ENCODE data around the gene ANXA7.
"Not testable (repeated sequence)": the region's sequence is repeated elsewhere in the genome, so short reads cannot be mapped to it uniquely, and the experiment has no call there.

Gene ANXA7

DNA sequence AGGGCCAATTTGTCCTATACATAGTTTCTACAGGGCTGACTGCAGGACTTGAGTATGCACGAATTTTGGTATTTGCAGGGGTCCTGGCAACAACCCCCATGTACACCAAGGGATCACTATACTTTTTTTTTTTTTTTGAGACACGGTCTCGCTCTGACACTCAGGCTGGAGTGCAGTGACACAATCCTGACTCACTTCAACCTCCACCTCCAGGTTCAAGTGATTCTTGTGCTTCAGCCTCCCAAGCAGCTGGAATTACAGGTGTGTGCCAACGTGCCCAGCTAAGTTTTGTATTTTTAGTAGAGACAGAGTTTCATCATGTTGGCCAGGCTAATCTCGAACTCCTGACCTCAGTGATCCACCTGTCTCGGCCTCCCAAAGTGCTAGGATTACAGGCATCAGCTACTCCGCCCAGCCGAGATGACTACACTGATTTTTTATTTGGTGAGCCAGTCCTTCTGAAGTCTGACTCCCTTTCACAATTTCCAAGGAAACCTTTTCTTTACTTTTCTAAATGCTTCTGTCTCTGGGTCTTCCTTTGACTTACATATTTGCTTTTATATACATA lies 75.0 kb downstream of the ANXA7 start:
- FAIRE-seq = no peak
- TF ChIP-seq POLR2A (IDR thresholded peaks at IDR 0.05; ENCODE audit: low read depth, low read length) = no peak
- DNase-seq (ENCODE audit: insufficient read length, low spot score) = no peak

DNA sequence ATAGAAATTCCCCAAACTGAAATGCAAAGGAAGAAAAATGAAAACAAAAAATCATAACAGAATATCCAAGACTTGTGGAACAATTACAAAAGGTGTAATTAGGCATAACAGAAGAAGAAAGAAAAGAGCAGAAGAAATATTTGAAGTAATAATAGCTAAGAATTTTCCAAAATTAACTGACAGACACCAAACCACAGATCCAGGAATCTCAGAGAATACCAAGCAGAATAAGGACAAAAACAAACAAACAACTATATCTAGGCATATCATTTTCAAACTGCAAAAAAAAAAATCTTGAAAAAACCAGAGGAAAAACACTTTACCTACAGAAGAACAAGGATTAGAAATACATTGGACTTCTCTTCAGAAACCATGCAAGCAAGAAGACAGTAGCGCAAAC lies 80.7 kb downstream of the ANXA7 start:
- FAIRE-seq = no peak
- TF ChIP-seq POLR2A (IDR thresholded peaks at IDR 0.05; ENCODE audit: low read depth, low read length) = no peak
- no peak for DNase-seq (ENCODE audit: insufficient read length, low spot score)

DNA sequence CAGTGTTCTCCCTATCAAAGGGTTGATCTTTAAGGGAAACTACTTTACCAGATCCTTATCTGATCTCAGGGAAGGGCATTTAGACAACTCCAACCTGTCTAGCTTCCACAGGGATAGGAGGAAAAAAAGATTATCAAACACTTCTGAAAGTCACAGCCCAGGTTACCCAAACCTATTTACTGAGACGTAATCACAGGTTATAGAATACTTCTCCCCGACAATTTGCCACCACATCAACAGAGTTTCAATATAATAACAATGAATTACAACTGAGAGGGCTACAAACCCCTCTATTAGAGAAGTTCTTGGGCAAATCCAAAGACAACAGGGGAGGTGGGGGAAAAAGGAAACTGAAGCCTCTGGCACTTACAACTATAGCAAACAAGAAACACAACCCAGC lies 81.5 kb downstream of the ANXA7 start:
- TF ChIP-seq POLR2A (IDR thresholded peaks at IDR 0.05; ENCODE audit: low read depth, low read length) = no peak
- FAIRE-seq = no peak

DNA sequence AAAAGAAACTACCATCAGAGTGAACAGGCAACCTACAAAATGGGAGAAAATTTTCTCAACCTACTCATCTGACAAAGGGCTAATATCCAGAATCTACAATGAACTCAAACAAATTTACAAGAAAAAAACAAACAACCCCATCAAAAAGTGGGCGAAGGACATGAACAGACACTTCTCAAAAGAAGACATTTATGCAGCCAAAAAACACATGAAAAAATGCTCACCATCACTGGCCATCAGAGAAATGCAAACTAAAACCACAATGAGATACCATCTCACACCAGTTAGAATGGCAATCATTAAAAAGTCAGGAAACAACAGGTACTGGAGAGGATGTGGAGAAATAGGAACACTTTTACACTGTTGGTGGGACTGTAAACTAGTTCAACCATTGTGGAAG lies 85.3 kb downstream of the ANXA7 start:
- not testable (repeated sequence) for DNase-seq (ENCODE audit: insufficient read length, low spot score); FAIRE-seq

More for the DNA sequence above, 81.5 kb downstream of the ANXA7 start:
- no peak for DNase-seq (ENCODE audit: insufficient read length, low spot score)

DNA sequence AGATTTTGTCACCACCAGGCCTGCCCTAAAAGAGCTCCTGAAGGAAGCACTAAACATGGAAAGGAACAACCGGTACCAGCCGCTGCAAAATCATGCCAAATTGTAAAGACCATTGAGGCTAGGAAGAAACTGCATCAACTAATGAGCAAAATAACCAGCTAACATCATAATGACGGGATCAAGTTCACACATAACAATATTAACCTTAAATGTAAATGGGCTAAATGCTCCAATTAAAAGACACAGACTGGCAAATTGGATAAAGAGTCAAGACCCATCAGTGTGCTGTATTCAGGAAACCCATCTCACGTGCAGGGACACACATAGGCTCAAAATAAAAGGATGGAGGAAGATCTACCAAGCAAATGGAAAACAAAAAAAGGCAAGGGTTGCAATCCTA lies 88.6 kb downstream of the ANXA7 start:
- DNase-seq (ENCODE audit: insufficient read length, low spot score); FAIRE-seq: not testable (repeated sequence)
